WTC11 (cell line): ENCODE data around the gene RBSN. TPM values are rescaled to one million over a fixed set of nuclear protein-coding genes. Genes with fewer than 3 reads are reported as not detected.

Experiments
- ATAC-seq: fragments of 200-7000 bp; cut with Tn5 transposase; 2 replicates; pipeline ENCODE4 v1.10.0; 2021; ENCODE audit warnings: mild to moderate bottlenecking, moderate library complexity
- CTCF ChIA-PET: fragments of 300-600 bp; sonication (Branson Sonifier 250); formaldehyde crosslinking; loops from one replicate; lab custom pipeline; 2021; ENCODE audit warnings: antibody characterized with exemption; lab: Charles Lee
- POLR2A ChIA-PET: fragments of 350-600 bp; sonication (Branson Sonifier 250); formaldehyde crosslinking; loops from one replicate; lab custom pipeline; 2021; ENCODE audit warnings: antibody characterized with exemption; lab: Charles Lee
- DNase-seq: peaks from one replicate; pipeline ENCODE4 v3.0.0; 2021; ENCODE audit warnings: low spot score
- H3K27ac Mint-ChIP-seq: 2 replicates; pipeline ENCODE4 v1.8.0; 2021; ENCODE audit warnings: mixed read lengths
- H3K27me3 Mint-ChIP-seq: 2 replicates; pipeline ENCODE4 v1.8.0; 2021; ENCODE audit warnings: low read depth, mild to moderate bottlenecking, moderate library complexity, mixed read lengths
- H3K36me3 Mint-ChIP-seq: 2 replicates; pipeline ENCODE4 v1.8.0; 2021; ENCODE audit warnings: mixed read lengths
- H3K4me1 Mint-ChIP-seq: 2 replicates; pipeline ENCODE4 v1.8.0; 2022; ENCODE audit warnings: mixed read lengths
- H3K4me3 Mint-ChIP-seq: 2 replicates; pipeline ENCODE4 v1.8.0; 2021; ENCODE audit warnings: mild to moderate bottlenecking, moderate library complexity, mixed read lengths
- H3K9me3 Mint-ChIP-seq: 2 replicates; pipeline ENCODE4 v1.8.0; 2021; ENCODE audit warnings: mixed read lengths
- AR ChIP-seq: fragments of 250-450 bp; sonication (Bioruptor Pico); IDR thresholded peaks from 2 replicates; pipeline ENCODE4 v1.9.0; 2021; ENCODE audit warnings: mild to moderate bottlenecking
- CDX4 ChIP-seq: fragments of 250-450 bp; sonication (Bioruptor Pico); IDR thresholded peaks from 2 replicates; pipeline ENCODE4 v1.9.0; 2021; ENCODE audit warnings: moderate library complexity, mild to moderate bottlenecking, inconsistent platforms, borderline replicate concordance
- ELF4 ChIP-seq: sonication (generic); formaldehyde crosslinking; IDR thresholded peaks from 2 replicates; pipeline ENCODE4 v1.8.1; 2022; ENCODE audit warnings: low read depth, mild to moderate bottlenecking, moderate library complexity, missing genetic modification reagents
- HMGXB4 ChIP-seq: sonication (generic); formaldehyde crosslinking; IDR thresholded peaks from 2 replicates; pipeline ENCODE4 v1.8.1; 2023; ENCODE audit warnings: mild to moderate bottlenecking, moderate library complexity, missing genetic modification reagents
- IRF2 ChIP-seq: sonication (generic); formaldehyde crosslinking; IDR thresholded peaks from 2 replicates; pipeline ENCODE4 v1.8.0; 2022; ENCODE audit warnings: low read depth, missing genetic modification reagents, borderline replicate concordance
- MYBL2 ChIP-seq: sonication (generic); formaldehyde crosslinking; IDR thresholded peaks from 2 replicates; pipeline ENCODE4 v1.8.1; 2023; ENCODE audit warnings: mild to moderate bottlenecking, moderate library complexity, missing genetic modification reagents
- NFYB ChIP-seq: sonication (generic); formaldehyde crosslinking; conservative IDR thresholded peaks from 2 replicates; pipeline ENCODE4 v1.8.0; 2022; ENCODE audit warnings: low read depth, missing genetic modification reagents
- USF1 ChIP-seq: sonication (generic); formaldehyde crosslinking; IDR thresholded peaks from 2 replicates; pipeline ENCODE4 v1.8.0; 2022; ENCODE audit warnings: mild to moderate bottlenecking, missing genetic modification reagents
- ZBTB21 ChIP-seq: sonication (generic); formaldehyde crosslinking; IDR thresholded peaks from 2 replicates; pipeline ENCODE4 v1.8.1; 2023; ENCODE audit warnings: mild to moderate bottlenecking, missing genetic modification reagents, borderline replicate concordance
- ZNF423 ChIP-seq: fragments of 250-450 bp; sonication (Bioruptor Pico); IDR thresholded peaks from 2 replicates; pipeline ENCODE4 v2.1.2; 2022; ENCODE audit warnings: mild to moderate bottlenecking, moderate library complexity
- ZNF425 ChIP-seq: fragments of 250-450 bp; sonication (Bioruptor Pico); conservative IDR thresholded peaks from 2 replicates; pipeline ENCODE4 v1.9.0; 2021; ENCODE audit warnings: mild to moderate bottlenecking
- ZNF671 ChIP-seq: fragments of 250-450 bp; sonication (Bioruptor Pico); IDR thresholded peaks from 2 replicates; pipeline ENCODE4 v1.8.0; 2021; ENCODE audit warnings: mild to moderate bottlenecking
- total RNA-seq: library from RNA; stranded (reverse); gene quantifications from 3 replicates; pipeline ENCODE4 v1.2.3, GENCODE V29; 2021
- TF ChIP-seq, protein P1 (sequence below): sonication (generic); formaldehyde crosslinking; IDR thresholded peaks from 2 replicates; pipeline ENCODE4 v1.8.0; 2023; ENCODE audit warnings: missing genetic modification reagents, mild to moderate bottlenecking, borderline replicate concordance
- TF ChIP-seq, protein P2 (sequence below): fragments of 200-600 bp; IDR thresholded peaks from 2 replicates; pipeline ENCODE4 v1.8.0; 2022; ENCODE audit warnings: antibody characterized with exemption
- TF ChIP-seq, protein P3 (sequence below): fragments of 250-450 bp; sonication (Bioruptor Pico); IDR thresholded peaks from 2 replicates; pipeline ENCODE4 v1.9.0; 2021; ENCODE audit warnings: mild to moderate bottlenecking
- TF ChIP-seq, protein P4 (sequence below): fragments of 250-450 bp; sonication (Bioruptor Pico); IDR thresholded peaks from 2 replicates; pipeline ENCODE4 v2.1.2; 2022; ENCODE audit warnings: mild to moderate bottlenecking, moderate library complexity

RBSN gene
- total RNA-seq, 1 experiment from 2014 or later, result 24.2 TPM

DNA sequence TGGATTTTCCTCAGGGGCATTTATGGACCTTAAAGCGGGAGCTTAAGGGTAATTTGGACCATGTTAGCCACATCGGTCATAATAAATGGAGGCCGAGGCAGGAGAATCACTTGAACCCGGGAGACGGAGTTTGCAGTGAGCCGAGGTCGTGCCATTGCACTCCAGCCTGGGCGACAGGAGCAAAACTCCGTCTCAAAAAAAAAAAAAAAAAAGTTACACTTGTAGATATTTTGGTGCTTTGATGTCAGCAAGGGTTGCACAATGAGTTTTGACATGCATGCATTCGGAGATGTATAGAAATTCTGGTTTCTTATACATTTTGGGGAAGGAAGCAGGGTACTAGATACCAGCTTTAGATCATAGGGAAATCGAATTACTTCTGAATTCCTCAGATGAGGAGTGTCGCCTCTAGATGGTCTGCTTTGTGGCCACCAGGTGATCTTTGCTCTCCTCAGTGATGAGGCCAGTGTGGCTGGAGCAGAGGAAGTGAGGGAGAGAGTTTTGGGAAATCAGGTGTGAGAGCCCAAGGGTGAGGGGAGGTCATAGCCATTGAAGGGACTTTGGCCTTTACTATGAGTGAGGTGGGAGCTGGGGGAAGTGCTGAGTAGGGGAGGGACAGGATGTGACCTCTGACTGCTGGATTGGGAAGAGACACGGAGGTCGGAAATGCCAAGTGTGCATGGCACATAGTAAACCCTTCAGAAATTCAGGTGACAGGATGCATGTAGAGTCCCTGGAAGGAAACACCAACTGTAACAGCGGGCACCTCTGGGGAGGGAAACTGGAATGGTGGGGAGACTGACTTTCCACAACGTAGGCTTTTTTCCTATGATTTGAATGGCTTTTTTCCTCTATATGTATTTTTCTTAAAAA is 8.4 kb upstream of the RBSN start:
- no peaks in the 10 kb centered on the region for H3K27me3 Mint-ChIP-seq
- H3K4me3 Mint-ChIP-seq, result peak overlapping the region; percentile 1; the same call in 1 of the 2 replicates
- H3K4me1 Mint-ChIP-seq, result peaks cover 12% of the 10 kb centered on the region
- ATAC-seq (peak; percentile 44), DNase-seq (no peak)
- TF ChIP-seq, protein P1, sequence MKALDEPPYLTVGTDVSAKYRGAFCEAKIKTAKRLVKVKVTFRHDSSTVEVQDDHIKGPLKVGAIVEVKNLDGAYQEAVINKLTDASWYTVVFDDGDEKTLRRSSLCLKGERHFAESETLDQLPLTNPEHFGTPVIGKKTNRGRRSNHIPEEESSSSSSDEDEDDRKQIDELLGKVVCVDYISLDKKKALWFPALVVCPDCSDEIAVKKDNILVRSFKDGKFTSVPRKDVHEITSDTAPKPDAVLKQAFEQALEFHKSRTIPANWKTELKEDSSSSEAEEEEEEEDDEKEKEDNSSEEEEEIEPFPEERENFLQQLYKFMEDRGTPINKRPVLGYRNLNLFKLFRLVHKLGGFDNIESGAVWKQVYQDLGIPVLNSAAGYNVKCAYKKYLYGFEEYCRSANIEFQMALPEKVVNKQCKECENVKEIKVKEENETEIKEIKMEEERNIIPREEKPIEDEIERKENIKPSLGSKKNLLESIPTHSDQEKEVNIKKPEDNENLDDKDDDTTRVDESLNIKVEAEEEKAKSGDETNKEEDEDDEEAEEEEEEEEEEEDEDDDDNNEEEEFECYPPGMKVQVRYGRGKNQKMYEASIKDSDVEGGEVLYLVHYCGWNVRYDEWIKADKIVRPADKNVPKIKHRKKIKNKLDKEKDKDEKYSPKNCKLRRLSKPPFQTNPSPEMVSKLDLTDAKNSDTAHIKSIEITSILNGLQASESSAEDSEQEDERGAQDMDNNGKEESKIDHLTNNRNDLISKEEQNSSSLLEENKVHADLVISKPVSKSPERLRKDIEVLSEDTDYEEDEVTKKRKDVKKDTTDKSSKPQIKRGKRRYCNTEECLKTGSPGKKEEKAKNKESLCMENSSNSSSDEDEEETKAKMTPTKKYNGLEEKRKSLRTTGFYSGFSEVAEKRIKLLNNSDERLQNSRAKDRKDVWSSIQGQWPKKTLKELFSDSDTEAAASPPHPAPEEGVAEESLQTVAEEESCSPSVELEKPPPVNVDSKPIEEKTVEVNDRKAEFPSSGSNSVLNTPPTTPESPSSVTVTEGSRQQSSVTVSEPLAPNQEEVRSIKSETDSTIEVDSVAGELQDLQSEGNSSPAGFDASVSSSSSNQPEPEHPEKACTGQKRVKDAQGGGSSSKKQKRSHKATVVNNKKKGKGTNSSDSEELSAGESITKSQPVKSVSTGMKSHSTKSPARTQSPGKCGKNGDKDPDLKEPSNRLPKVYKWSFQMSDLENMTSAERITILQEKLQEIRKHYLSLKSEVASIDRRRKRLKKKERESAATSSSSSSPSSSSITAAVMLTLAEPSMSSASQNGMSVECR, result no peak
- TF ChIP-seq, protein P2, sequence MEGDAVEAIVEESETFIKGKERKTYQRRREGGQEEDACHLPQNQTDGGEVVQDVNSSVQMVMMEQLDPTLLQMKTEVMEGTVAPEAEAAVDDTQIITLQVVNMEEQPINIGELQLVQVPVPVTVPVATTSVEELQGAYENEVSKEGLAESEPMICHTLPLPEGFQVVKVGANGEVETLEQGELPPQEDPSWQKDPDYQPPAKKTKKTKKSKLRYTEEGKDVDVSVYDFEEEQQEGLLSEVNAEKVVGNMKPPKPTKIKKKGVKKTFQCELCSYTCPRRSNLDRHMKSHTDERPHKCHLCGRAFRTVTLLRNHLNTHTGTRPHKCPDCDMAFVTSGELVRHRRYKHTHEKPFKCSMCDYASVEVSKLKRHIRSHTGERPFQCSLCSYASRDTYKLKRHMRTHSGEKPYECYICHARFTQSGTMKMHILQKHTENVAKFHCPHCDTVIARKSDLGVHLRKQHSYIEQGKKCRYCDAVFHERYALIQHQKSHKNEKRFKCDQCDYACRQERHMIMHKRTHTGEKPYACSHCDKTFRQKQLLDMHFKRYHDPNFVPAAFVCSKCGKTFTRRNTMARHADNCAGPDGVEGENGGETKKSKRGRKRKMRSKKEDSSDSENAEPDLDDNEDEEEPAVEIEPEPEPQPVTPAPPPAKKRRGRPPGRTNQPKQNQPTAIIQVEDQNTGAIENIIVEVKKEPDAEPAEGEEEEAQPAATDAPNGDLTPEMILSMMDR, result no peak
- TF ChIP-seq, protein P3, sequence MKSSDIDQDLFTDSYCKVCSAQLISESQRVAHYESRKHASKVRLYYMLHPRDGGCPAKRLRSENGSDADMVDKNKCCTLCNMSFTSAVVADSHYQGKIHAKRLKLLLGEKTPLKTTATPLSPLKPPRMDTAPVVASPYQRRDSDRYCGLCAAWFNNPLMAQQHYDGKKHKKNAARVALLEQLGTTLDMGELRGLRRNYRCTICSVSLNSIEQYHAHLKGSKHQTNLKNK, result no peak
- no peak for TF ChIP-seq ZNF425 (CRISPR knock-in tag)
- TF ChIP-seq, protein P4, sequence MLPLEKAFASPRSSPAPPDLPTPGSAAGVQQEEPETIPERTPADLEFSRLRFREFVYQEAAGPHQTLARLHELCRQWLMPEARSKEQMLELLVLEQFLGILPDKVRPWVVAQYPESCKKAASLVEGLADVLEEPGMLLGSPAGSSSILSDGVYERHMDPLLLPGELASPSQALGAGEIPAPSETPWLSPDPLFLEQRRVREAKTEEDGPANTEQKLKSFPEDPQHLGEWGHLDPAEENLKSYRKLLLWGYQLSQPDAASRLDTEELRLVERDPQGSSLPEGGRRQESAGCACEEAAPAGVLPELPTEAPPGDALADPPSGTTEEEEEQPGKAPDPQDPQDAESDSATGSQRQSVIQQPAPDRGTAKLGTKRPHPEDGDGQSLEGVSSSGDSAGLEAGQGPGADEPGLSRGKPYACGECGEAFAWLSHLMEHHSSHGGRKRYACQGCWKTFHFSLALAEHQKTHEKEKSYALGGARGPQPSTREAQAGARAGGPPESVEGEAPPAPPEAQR (CRISPR knock-in tag), result no peak
- TF ChIP-seq ELF4 (CRISPR knock-in tag), result no peak
- no peak for TF ChIP-seq HMGXB4 (CRISPR knock-in tag)
- TF ChIP-seq CDX4, result no peak
- TF ChIP-seq NFYB (CRISPR knock-in tag), result no peak
- TF ChIP-seq USF1 (CRISPR knock-in tag), result no peak
- TF ChIP-seq MYBL2, result no peak
- TF ChIP-seq ZBTB21 (CRISPR knock-in tag), result no peak
- no peak for TF ChIP-seq ZNF671 (CRISPR knock-in tag)
- TF ChIP-seq AR (CRISPR knock-in tag), result no peak
- no peak for TF ChIP-seq IRF2
- no peak for TF ChIP-seq ZNF423 (CRISPR knock-in tag)
- H3K9me3 Mint-ChIP-seq, result no peaks in the 10 kb centered on the region
- ChIA-PET CTCF (interaction anchor here (0.6 to 6.4 kb wide), 22 partner anchors 9 to 420 kb away, joined by 3 to 65 read pairs (median 4); partner anchors contain the start of genes CAPN7, MRPS25, RBSN and SH3BP5), POLR2A (no interaction called here)
- H3K36me3 Mint-ChIP-seq, result no peaks in the 10 kb centered on the region
- H3K27ac Mint-ChIP-seq, result no peak overlapping the region
